CD8-positive, alpha-beta memory T cell (primary cell): ENCODE results near the gene PRSS2. TPM values are rescaled to one million over a fixed set of nuclear protein-coding genes. Genes with fewer than 3 reads are reported as not detected.

ENCODE experiments used
- CTCF ChIA-PET: fragments of 350-600 bp; sonication (Branson Sonifier 250); formaldehyde crosslinking; loops from one replicate; lab custom pipeline; 2021; ENCODE audit warnings: antibody characterized with exemption; lab: Charles Lee
- POLR2A ChIA-PET: fragments of 350-600 bp; sonication (Branson Sonifier 250); formaldehyde crosslinking; loops from one replicate; lab custom pipeline; 2021; ENCODE audit warnings: antibody characterized with exemption; lab: Charles Lee
- DNase-seq, 5 donors: peaks; one replicate each; pipeline versions ENCODE4 v3.0.0 to v3.0.0-alpha.2; 2020 to 2022; ENCODE audit warnings: mixed read lengths in 1 of 5
- H3K27ac ChIP-seq: one replicate; pipeline ENCODE4 v1.7.0; 2013; ENCODE audit warnings: low read depth, mild to moderate bottlenecking, low read length, moderate library complexity
- H3K27me3 ChIP-seq: 2 replicates; pipeline ENCODE4 v1.7.0; 2013; ENCODE audit warnings: low read length, mild to moderate bottlenecking; ENCODE audit not compliant: insufficient read depth, poor library complexity, severe bottlenecking
- H3K36me3 ChIP-seq: 2 replicates; pipeline ENCODE4 v1.7.0; 2013; ENCODE audit warnings: mild to moderate bottlenecking, low read length, moderate library complexity; ENCODE audit not compliant: insufficient read depth
- H3K4me1 ChIP-seq: 2 replicates; pipeline ENCODE4 v1.7.0; 2013; ENCODE audit warnings: mild to moderate bottlenecking, low read length, moderate library complexity; ENCODE audit not compliant: insufficient read depth
- H3K4me3 ChIP-seq: 2 replicates; pipeline ENCODE4 v1.7.0; 2013; ENCODE audit warnings: mild to moderate bottlenecking, low read length
- H3K9me3 ChIP-seq: 2 replicates; pipeline ENCODE4 v1.7.0; 2013; ENCODE audit warnings: mild to moderate bottlenecking, low read length
- H3K27ac Mint-ChIP-seq, 8 donors: one replicate each; pipeline ENCODE4 v1.8.0; 2020 to 2021; ENCODE audit warnings: mixed read lengths in 8 of 8, mild to moderate bottlenecking in 6 of 8, inconsistent platforms in 3 of 8, moderate library complexity in 3 of 8
- H3K27me3 Mint-ChIP-seq, 2 donors: one replicate each; pipeline ENCODE4 v1.8.0; 2020 to 2021; ENCODE audit warnings: mixed read lengths in 2 of 2, mild to moderate bottlenecking in 1 of 2, moderate library complexity in 1 of 2
- H3K36me3 Mint-ChIP-seq, 3 donors: one replicate each; pipeline ENCODE4 v1.8.0; 2020 to 2021; ENCODE audit warnings: mixed read lengths in 3 of 3, inconsistent platforms in 1 of 3, mild to moderate bottlenecking in 1 of 3
- H3K4me1 Mint-ChIP-seq, 3 donors: one replicate each; pipeline ENCODE4 v1.8.0; 2020 to 2021; ENCODE audit warnings: mixed read lengths in 3 of 3, inconsistent platforms in 1 of 3, mild to moderate bottlenecking in 1 of 3
- H3K4me3 Mint-ChIP-seq, 7 donors: one replicate each; pipeline ENCODE4 v1.8.0; 2020 to 2021; ENCODE audit warnings: mixed read lengths in 7 of 7, mild to moderate bottlenecking in 6 of 7, moderate library complexity in 4 of 7, inconsistent platforms in 2 of 7
- H3K9me3 Mint-ChIP-seq, 5 donors: one replicate each; pipeline ENCODE4 v1.8.0; 2020 to 2022; ENCODE audit warnings: mixed read lengths in 5 of 5, mild to moderate bottlenecking in 3 of 5, moderate library complexity in 2 of 5, inconsistent platforms in 1 of 5
- polyA plus RNA-seq: library from polyadenylated mRNA; unstranded; fragments of 300-500 nt; fragmentation: Illumina TruSeq; gene quantifications from one replicate; pipeline ENCODE4 v1.2.3, GENCODE V29; 2021
- total RNA-seq, 2 experiments: library from RNA; stranded (reverse); gene quantifications; one replicate each; pipeline ENCODE4 v1.2.3, GENCODE V29; 2021

PRSS2 gene
- total and polyA plus RNA-seq, 3 experiments from 2014 or later: not detected

- ChIA-PET POLR2A (interaction anchor here (0.6 to 19.9 kb wide), 7 partner anchors 13 to 467 kb away, joined by 3 to 1213 read pairs (median 7); no protein-coding TSS in a partner anchor), CTCF (interaction anchor here (0.6 to 21.1 kb wide), 5 partner anchors 13 to 152 kb away, joined by 3 to 508 read pairs (median 26); no protein-coding TSS in a partner anchor)
- Histone ChIP-seq H3K36me3 (peaks cover 11% of the 10 kb centered on the region), H3K9me3 (no peaks in the 10 kb centered on the region), H3K4me3 (no peak overlapping the region), H3K27me3 (no peaks in the 10 kb centered on the region), H3K27ac (peak overlapping the region; percentile 85), H3K4me1 (peaks cover 9% of the 10 kb centered on the region)
- peak in 3 of 5 donors; percentile 58 to 73 (median 62) for DNase-seq
- Mint-ChIP-seq H3K36me3 (peaks cover 11 to 33% (median 13%) of the 10 kb centered on the region in 3 donors), H3K27me3 (no peaks in the 10 kb centered on the region), H3K9me3 (no peaks in the 10 kb centered on the region), H3K4me1 (peaks cover 9 to 21% (median 15%) of the 10 kb centered on the region in 3 donors), H3K4me3 (peak overlapping the region; percentile 20 to 91 (median 61)), H3K27ac (peak overlapping the region; percentile 91 to 100 (median 99))
Measured at GRCh38 chr7:142784716-142785115, 13.9 kb downstream of the PRSS2 start.

GRCh38 chr7:142785841-142786250 is 15.1 kb downstream of the PRSS2 start:
- peaks cover 21% of the 10 kb centered on the region for H3K36me3 ChIP-seq
- CTCF ChIA-PET: interaction anchor here (2.7 to 21.1 kb wide), 3 partner anchors 12 to 153 kb away, joined by 11 to 508 read pairs (median 94); no protein-coding TSS in a partner anchor

DNA sequence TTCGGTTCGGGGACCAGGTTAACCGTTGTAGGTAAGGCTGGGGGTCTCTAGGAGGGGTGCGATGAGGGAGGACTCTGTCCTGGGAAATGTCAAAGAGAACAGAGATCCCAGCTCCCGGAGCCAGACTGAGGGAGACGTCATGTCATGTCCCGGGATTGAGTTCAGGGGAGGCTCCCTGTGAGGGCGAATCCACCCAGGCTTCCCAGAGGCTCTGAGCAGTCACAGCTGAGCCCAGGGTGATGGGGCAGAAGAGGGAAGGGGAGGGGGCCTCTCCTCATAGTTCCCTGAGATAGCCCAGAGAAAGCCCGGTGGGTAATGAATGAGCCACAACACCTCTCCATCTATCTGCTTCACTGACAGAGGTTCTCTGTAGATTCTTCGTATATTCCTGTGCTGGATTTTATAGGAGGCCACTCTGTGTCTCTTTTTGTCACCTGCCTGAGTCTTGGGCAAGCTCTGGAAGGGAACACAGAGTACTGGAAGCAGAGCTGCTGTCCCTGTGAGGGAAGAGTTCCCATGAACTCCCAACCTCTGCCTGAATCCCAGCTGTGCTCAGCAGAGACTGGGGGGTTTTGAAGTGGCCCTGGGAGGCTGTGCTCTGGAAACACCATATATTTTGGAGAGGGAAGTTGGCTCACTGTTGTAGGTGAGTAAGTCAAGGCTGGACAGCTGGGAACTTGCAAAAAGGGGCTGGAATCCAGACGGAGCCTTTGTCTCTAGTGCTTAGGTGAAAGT is 16.4 kb downstream of the PRSS2 start:
- no peaks in the 10 kb centered on the region for H3K9me3 ChIP-seq
- Mint-ChIP-seq H3K4me3 (peak overlapping the region; percentile 92 to 100 (median 98)), H3K27ac (peak overlapping the region; percentile 84 to 99 (median 98)), H3K27me3 (no peaks in the 10 kb centered on the region), H3K9me3 (no peaks in the 10 kb centered on the region), H3K4me1 (peaks cover 16 to 32% (median 23%) of the 10 kb centered on the region in 3 donors), H3K36me3 (peaks cover 20 to 58% (median 21%) of the 10 kb centered on the region in 3 donors)
- H3K4me1 ChIP-seq: peaks cover 9% of the 10 kb centered on the region
- ChIA-PET POLR2A (interaction anchor here (0.7 to 19.9 kb wide), 5 partner anchors 10 to 459 kb away, joined by 3 to 1213 read pairs (median 5); no protein-coding TSS in a partner anchor), CTCF (interaction anchor here (7.8 to 21.1 kb wide), 2 partner anchors 11 to 21 kb away, joined by 94 to 508 read pairs; no protein-coding TSS in a partner anchor)
- H3K36me3 ChIP-seq: peaks cover 22% of the 10 kb centered on the region
- DNase-seq: peak in 1 of 5 donors; percentile 1
- H3K4me3 ChIP-seq: peak overlapping the region; percentile 89
- no peaks in the 10 kb centered on the region for H3K27me3 ChIP-seq
- peak overlapping the region; percentile 80 for H3K27ac ChIP-seq

More at GRCh38 chr7:142785841-142786250, 15.1 kb downstream of the PRSS2 start:
- H3K4me1 Mint-ChIP-seq: peaks cover 12 to 24% (median 15%) of the 10 kb centered on the region in 3 donors
- no peaks in the 10 kb centered on the region for H3K9me3 ChIP-seq
- H3K27ac Mint-ChIP-seq: peak overlapping the region; percentile 97 to 100 (median 99)
- H3K9me3 Mint-ChIP-seq: no peaks in the 10 kb centered on the region
- H3K36me3 Mint-ChIP-seq: peaks cover 19 to 44% (median 20%) of the 10 kb centered on the region in 3 donors
- peak overlapping the region; percentile 85 for H3K27ac ChIP-seq
- H3K4me1 ChIP-seq: peaks cover 9% of the 10 kb centered on the region
- peak; percentile 56 to 93 (median 83) for DNase-seq
- POLR2A ChIA-PET: interaction anchor here (0.6 to 19.9 kb wide), 4 partner anchors 12 to 149 kb away, joined by 4 to 1213 read pairs (median 198); no protein-coding TSS in a partner anchor
- peak overlapping the region; percentile 80 to 99 (median 85) for H3K4me3 Mint-ChIP-seq
- no peaks in the 10 kb centered on the region for H3K27me3 ChIP-seq
- no peaks in the 10 kb centered on the region for H3K27me3 Mint-ChIP-seq
- H3K4me3 ChIP-seq: peak overlapping the region; percentile 49

DNA sequence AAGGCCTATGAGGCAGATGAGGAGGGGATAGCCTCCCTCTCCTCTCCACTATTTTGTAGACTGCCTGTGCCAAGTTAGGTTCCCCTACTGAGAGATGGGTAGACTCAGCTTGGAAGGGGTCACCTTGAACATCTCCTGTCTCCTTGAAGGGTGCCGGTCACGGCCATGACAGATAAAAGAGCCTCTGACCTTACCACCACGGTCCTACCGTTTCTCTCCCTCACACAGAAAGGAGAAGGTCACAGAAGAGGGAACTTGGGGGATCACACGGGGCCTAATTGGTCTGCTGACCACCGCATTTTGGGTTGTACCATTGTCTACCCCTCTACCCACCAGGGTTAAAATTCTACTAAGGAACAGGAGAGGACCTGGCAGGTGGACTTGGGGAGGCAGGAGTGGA is 17.0 kb downstream of the PRSS2 start:
- Mint-ChIP-seq H3K4me3 (peak overlapping the region; percentile 92 to 100 (median 98)), H3K4me1 (peaks cover 20 to 38% (median 28%) of the 10 kb centered on the region in 3 donors), H3K27ac (peak overlapping the region; percentile 84 to 99 (median 98)), H3K27me3 (no peaks in the 10 kb centered on the region), H3K36me3 (peaks cover 25 to 63% (median 26%) of the 10 kb centered on the region in 3 donors), H3K9me3 (no peaks in the 10 kb centered on the region)
- no peak for DNase-seq
- CTCF ChIA-PET: interaction anchor here (7.8 to 21.1 kb wide), 2 partner anchors 10 to 21 kb away, joined by 94 to 508 read pairs; no protein-coding TSS in a partner anchor
- peaks cover 9% of the 10 kb centered on the region for H3K4me1 ChIP-seq
- H3K27me3 ChIP-seq: no peaks in the 10 kb centered on the region
- peaks cover 22% of the 10 kb centered on the region for H3K36me3 ChIP-seq
- peak overlapping the region; percentile 80 for H3K27ac ChIP-seq
- POLR2A ChIA-PET: interaction anchor here (0.7 to 19.9 kb wide), 6 partner anchors 10 to 461 kb away, joined by 3 to 1213 read pairs (median 6); no protein-coding TSS in a partner anchor
- no peaks in the 10 kb centered on the region for H3K9me3 ChIP-seq
- H3K4me3 ChIP-seq: peak overlapping the region; percentile 89

DNA sequence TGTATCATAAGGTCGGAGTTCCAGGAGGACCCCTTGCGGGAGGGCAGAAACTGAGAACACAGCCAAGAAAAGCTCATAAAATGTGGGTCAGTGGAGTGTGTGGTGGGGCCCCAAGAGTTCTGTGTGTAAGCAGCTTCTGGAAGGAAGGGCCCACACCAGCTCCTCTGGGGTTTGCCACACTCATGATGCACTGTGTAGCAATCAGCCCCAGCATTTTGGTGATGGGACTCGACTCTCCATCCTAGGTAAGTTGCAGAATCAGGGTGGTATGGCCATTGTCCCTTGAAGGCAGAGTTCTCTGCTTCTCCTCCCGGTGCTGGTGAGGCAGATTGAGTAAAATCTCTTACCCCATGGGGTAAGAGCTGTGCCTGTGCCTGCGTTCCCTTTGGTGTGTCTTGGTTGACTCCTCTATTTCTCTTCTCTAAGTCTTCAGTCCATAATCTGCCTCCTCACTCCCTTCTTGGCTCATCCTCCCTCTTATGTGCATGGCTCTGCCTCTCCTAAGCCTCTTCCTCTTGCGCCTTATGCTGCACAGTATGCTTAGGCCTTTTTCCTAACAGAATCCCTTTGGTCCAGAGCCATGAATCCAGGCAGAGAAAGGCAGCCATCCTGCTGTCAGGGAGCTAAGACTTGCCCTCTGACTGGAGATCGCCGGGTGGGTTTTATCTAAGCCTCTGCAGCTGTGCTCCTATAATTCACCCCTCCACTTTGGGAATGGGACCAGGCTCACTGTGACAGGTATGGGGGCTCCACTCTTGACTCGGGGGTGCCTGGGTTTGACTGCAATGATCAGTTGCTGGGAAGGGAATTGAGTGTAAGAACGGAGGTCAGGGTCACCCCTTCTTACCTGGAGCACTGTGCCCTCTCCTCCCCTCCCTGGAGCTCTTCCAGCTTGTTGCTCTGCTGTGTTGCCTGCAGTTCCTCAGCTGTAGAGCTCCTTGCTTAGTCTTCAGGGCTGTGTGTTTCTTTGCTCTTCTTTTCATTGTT is 17.8 kb downstream of the PRSS2 start:
- peak overlapping the region; percentile 92 to 100 (median 98) for H3K4me3 Mint-ChIP-seq
- H3K27me3 ChIP-seq: no peaks in the 10 kb centered on the region
- H3K36me3 Mint-ChIP-seq: peaks cover 28 to 72% (median 31%) of the 10 kb centered on the region in 3 donors
- H3K4me1 Mint-ChIP-seq: peaks cover 21 to 38% (median 30%) of the 10 kb centered on the region in 3 donors
- peaks cover 22% of the 10 kb centered on the region for H3K36me3 ChIP-seq
- peak in 1 of 5 donors; percentile 18 for DNase-seq
- no peaks in the 10 kb centered on the region for H3K27me3 Mint-ChIP-seq
- peak overlapping the region; percentile 84 to 99 (median 98) for H3K27ac Mint-ChIP-seq
- ChIA-PET CTCF (interaction anchor here (7.8 to 21.1 kb wide), 2 partner anchors 9 to 20 kb away, joined by 94 to 508 read pairs; no protein-coding TSS in a partner anchor), POLR2A (interaction anchor here (0.6 to 19.9 kb wide), 10 partner anchors 9 to 471 kb away, joined by 3 to 1213 read pairs (median 6); no protein-coding TSS in a partner anchor)
- H3K4me1 ChIP-seq: peaks cover 14% of the 10 kb centered on the region
- no peaks in the 10 kb centered on the region for H3K9me3 ChIP-seq
- H3K4me3 ChIP-seq: peak overlapping the region; percentile 89
- peak overlapping the region; percentile 80 for H3K27ac ChIP-seq
- no peaks in the 10 kb centered on the region for H3K9me3 Mint-ChIP-seq

- Mint-ChIP-seq H3K36me3 (peaks cover 30 to 79% (median 31%) of the 10 kb centered on the region in 3 donors), H3K27ac (peak overlapping the region; percentile 84 to 99 (median 98)), H3K4me1 (peaks cover 29 to 40% (median 34%) of the 10 kb centered on the region in 3 donors), H3K9me3 (no peaks in the 10 kb centered on the region), H3K4me3 (peak overlapping the region; percentile 92 to 100 (median 98)), H3K27me3 (no peaks in the 10 kb centered on the region)
- peak overlapping the region; percentile 89 for H3K4me3 ChIP-seq
- H3K4me1 ChIP-seq: peaks cover 21% of the 10 kb centered on the region
- no peaks in the 10 kb centered on the region for H3K9me3 ChIP-seq
- POLR2A ChIA-PET: interaction anchor here (0.6 to 19.9 kb wide), 8 partner anchors 8 to 472 kb away, joined by 3 to 1213 read pairs (median 6); no protein-coding TSS in a partner anchor
- DNase-seq: peak in 1 of 5 donors; percentile 32
- H3K36me3 ChIP-seq: peaks cover 22% of the 10 kb centered on the region
- CTCF ChIA-PET: interaction anchor here (7.8 to 21.1 kb wide), 2 partner anchors 8 to 19 kb away, joined by 94 to 508 read pairs; no protein-coding TSS in a partner anchor
- H3K27ac ChIP-seq: peak overlapping the region; percentile 80
- H3K27me3 ChIP-seq: no peaks in the 10 kb centered on the region
Measured at GRCh38 chr7:142789441-142789840, 18.7 kb downstream of the PRSS2 start.
